Breast epithelium (tissue), 4 donors: Measurements from ENCODE around the gene CDKN2B-AS1. TPM values are rescaled to one million over a fixed set of nuclear protein-coding genes. Genes with fewer than 3 reads are reported as not detected.

Experiments used
- DNase-seq, 2 donors: peaks; one replicate each; pipeline ENCODE4 v3.0.0-alpha.2; 2019; ENCODE audit warnings: low spot score in 2 of 2
- H3K27ac ChIP-seq, 2 donors: fragments of 200-600 bp; sonication (generic) in 1 of 2; one replicate each; pipeline ENCODE4 v1.5.1; 2016 to 2019; ENCODE audit warnings: mild to moderate bottlenecking in 1 of 2
- H3K27me3 ChIP-seq, 2 donors: fragments of 200-600 bp; sonication (generic) in 1 of 2; one replicate each; pipeline versions ENCODE4 v1.5.1 to v1.6.0; 2017 to 2019; ENCODE audit warnings: control low read depth in 1 of 2, mild to moderate bottlenecking in 1 of 2
- H3K36me3 ChIP-seq: fragments of 200-600 bp; one replicate; pipeline ENCODE4 v1.5.1; 2019
- H3K4me1 ChIP-seq, 2 donors: fragments of 200-600 bp; sonication (generic); one replicate each; pipeline ENCODE4 v1.5.1; 2016 to 2019; ENCODE audit warnings: control low read depth in 1 of 2
- H3K4me3 ChIP-seq, 3 donors: fragments of 200-600 bp; sonication (generic); 1 replicate in 2 of 3; 2 replicates in 1 of 3; pipeline ENCODE4 v1.5.1; 2016 to 2019; ENCODE audit warnings: mild to moderate bottlenecking in 3 of 3, moderate library complexity in 2 of 3
- H3K9me3 ChIP-seq, 2 donors: fragments of 200-600 bp; sonication (generic) in 1 of 2; one replicate each; pipeline ENCODE4 v1.5.1; 2016 to 2019; ENCODE audit warnings: control low read depth in 1 of 2
- CTCF ChIP-seq, 3 donors: fragments of 450-650 bp; IDR thresholded peaks; one replicate each; pipeline ENCODE4 v1.5.1; 2016 to 2017; ENCODE audit warnings: antibody characterized with exemption in 3 of 3, mild to moderate bottlenecking in 3 of 3, moderate library complexity in 3 of 3
- POLR2A ChIP-seq: fragments of 450-650 bp; IDR thresholded peaks from one replicate; pipeline ENCODE4 v1.6.1; 2016; ENCODE audit warnings: antibody characterized with exemption, mild to moderate bottlenecking, moderate library complexity
- POLR2AphosphoS5 ChIP-seq, 3 donors: sonication (generic); formaldehyde crosslinking; IDR thresholded peaks; one replicate each; pipeline ENCODE4 v1.6.1; 2017; ENCODE audit warnings: antibody characterized with exemption in 3 of 3
- intact Hi-C: fragments of 100-400 bp; cut with DNase I; formaldehyde crosslinking; loops from one replicate; pipeline ENCODE4 v1.15.1; 2023; ENCODE audit warnings: low total_unique reads
- total RNA-seq, 3 donors: library from RNA; depleted of rRNA; stranded (reverse); fragments of >200 nt; gene quantifications; one replicate each; pipeline ENCODE4 v1.1.0, GENCODE V29; 2016

CDKN2B-AS1 gene
- total RNA-seq, 3 donors from 2014 or later = 1.3 to 4.6 (median 3.2) TPM

- H3K36me3 ChIP-seq = no peaks in the 10 kb centered on the region
- peak; percentile 90 to 94 for DNase-seq
- no peaks in the 10 kb centered on the region for H3K9me3 ChIP-seq
- intact Hi-C loops = no loop called here
- no peak for TF ChIP-seq POLR2A
- peak; percentile 67 to 80 (median 74) for TF ChIP-seq POLR2AphosphoS5 (IDR thresholded peaks at IDR 0.05)
- TF ChIP-seq CTCF (IDR thresholded peaks at IDR 0.05) = peak; percentile 74 to 80 (median 75)
- peak within 1 kb of the TSS; percentile 65 to 79 (median 70) for H3K4me3 ChIP-seq
- H3K27me3 ChIP-seq = peaks cover 0 to 20% of the 10 kb centered on the region in 2 donors
- H3K4me1 ChIP-seq = peaks cover 0 to 11% of the 10 kb centered on the region in 2 donors
- H3K27ac ChIP-seq = peak within 1 kb of the TSS; percentile 88 to 91
Observed at GRCh38 chr9:22008717-22009505, 14.3 kb downstream of the CDKN2B-AS1 start, which contains the start of gene CDKN2B. TSS of gene CDKN2B (minus strand) at chr9:22009305. CDS start at chr9:22008953, 352 bp downstream.

- Histone ChIP-seq H3K4me3 (peak overlapping the region; percentile 65 to 79 (median 70)), H3K4me1 (peaks cover 0 to 11% of the 10 kb centered on the region in 2 donors), H3K9me3 (no peaks in the 10 kb centered on the region), H3K36me3 (no peaks in the 10 kb centered on the region), H3K27me3 (peaks cover 0 to 15% of the 10 kb centered on the region in 2 donors), H3K27ac (peak overlapping the region; percentile 88 to 91)
- intact Hi-C loops = no loop called here
- TF ChIP-seq POLR2AphosphoS5 (IDR thresholded peaks at IDR 0.05) = no peak
- TF ChIP-seq CTCF (IDR thresholded peaks at IDR 0.05) = no peak
- TF ChIP-seq POLR2A = no peak
- DNase-seq = no peak
Observed at GRCh38 chr9:22009506-22009867, 14.9 kb downstream of the CDKN2B-AS1 start.

- TF ChIP-seq POLR2A (no peak), CTCF (IDR thresholded peaks at IDR 0.05) (no peak), POLR2AphosphoS5 (IDR thresholded peaks at IDR 0.05) (no peak)
Observed at GRCh38 chr9:22010866-22011625, 16.5 kb downstream of the CDKN2B-AS1 start.

GRCh38 chr9:22022396-22022795 is 27.8 kb downstream of the CDKN2B-AS1 start:
- Histone ChIP-seq H3K36me3 (no peaks in the 10 kb centered on the region), H3K4me3 (no peak overlapping the region), H3K9me3 (no peaks in the 10 kb centered on the region), H3K27me3 (no peaks in the 10 kb centered on the region), H3K27ac (no peak overlapping the region), H3K4me1 (no peaks in the 10 kb centered on the region)
- no peak for DNase-seq
- TF ChIP-seq POLR2A = no peak
- no peak for TF ChIP-seq CTCF (IDR thresholded peaks at IDR 0.05)
- TF ChIP-seq POLR2AphosphoS5 (IDR thresholded peaks at IDR 0.05) = no peak
- intact Hi-C loops = no loop called here

More at GRCh38 chr9:22010866-22011625, 16.5 kb downstream of the CDKN2B-AS1 start:
- intact Hi-C loops = no loop called here
- H3K4me1 ChIP-seq = peaks cover 0 to 11% of the 10 kb centered on the region in 2 donors
- H3K27me3 ChIP-seq = peaks cover 0 to 4% of the 10 kb centered on the region in 2 donors
- H3K27ac ChIP-seq = no peak overlapping the region
- H3K9me3 ChIP-seq = no peaks in the 10 kb centered on the region
- H3K4me3 ChIP-seq = no peak overlapping the region
- no peak for DNase-seq
- H3K36me3 ChIP-seq = no peaks in the 10 kb centered on the region

- H3K36me3 ChIP-seq = no peaks in the 10 kb centered on the region
- H3K27me3 ChIP-seq = no peaks in the 10 kb centered on the region
- H3K4me3 ChIP-seq = no peak overlapping the region
- no peaks in the 10 kb centered on the region for H3K4me1 ChIP-seq
- TF ChIP-seq POLR2A = no peak
- TF ChIP-seq POLR2AphosphoS5 (IDR thresholded peaks at IDR 0.05) = no peak
- no peak for TF ChIP-seq CTCF (IDR thresholded peaks at IDR 0.05)
- DNase-seq = no peak
- no peaks in the 10 kb centered on the region for H3K9me3 ChIP-seq
- H3K27ac ChIP-seq = no peak overlapping the region
- intact Hi-C loops = no loop called here
Observed at GRCh38 chr9:22026696-22027095, 32.1 kb downstream of the CDKN2B-AS1 start.
